A549 (cell line): Measurements from ENCODE around the gene DCTN3.

Experiments
- MAX ChIP-seq: IDR thresholded peaks from 2 replicates; pipeline ENCODE4 v1.6.1; 2012
- POLR2A ChIP-seq: IDR thresholded peaks from 2 replicates; pipeline ENCODE4 v1.6.1; 2012; ENCODE audit warnings: mild to moderate bottlenecking, low read length
- RCOR1 ChIP-seq: fragments of 150-350 bp; IDR thresholded peaks from 2 replicates; pipeline ENCODE4 v1.6.1; 2014; ENCODE audit warnings: antibody characterized with exemption, low read length, low read depth

GRCh38 chr9:34611251-34611810 is 9.0 kb downstream of the DCTN3 start:
- TF ChIP-seq POLR2A (no peak), RCOR1 (no peak), MAX (no peak)
